NCI-H460 (cell line): ENCODE data around the gene LIX1L. TPM values are rescaled to one million over a fixed set of nuclear protein-coding genes. Genes with fewer than 3 reads are reported as not detected.
A peak's percentile ranks its signal among the peaks of the same experiment; 100 is the strongest.

Source experiments
- DNase-seq: peaks from one replicate; pipeline ENCODE4 v3.0.0-alpha.2; 2016; ENCODE audit warnings: low read depth; ENCODE audit errors: extremely low read depth
- total RNA-seq: library from RNA; depleted of rRNA; stranded (reverse); fragments of >200 nt; shearing (Covaris generic); gene quantifications from 2 replicates; pipeline ENCODE4 v1.2.3, GENCODE V29; 2014; rRNA removed

The LIX1L gene
- total RNA-seq, 1 experiment from 2014 or later, result 51.0 TPM

- no peak for DNase-seq
Measured at GRCh38 chr1:145901312-145902021, 56.4 kb downstream of the LIX1L start.

DNA sequence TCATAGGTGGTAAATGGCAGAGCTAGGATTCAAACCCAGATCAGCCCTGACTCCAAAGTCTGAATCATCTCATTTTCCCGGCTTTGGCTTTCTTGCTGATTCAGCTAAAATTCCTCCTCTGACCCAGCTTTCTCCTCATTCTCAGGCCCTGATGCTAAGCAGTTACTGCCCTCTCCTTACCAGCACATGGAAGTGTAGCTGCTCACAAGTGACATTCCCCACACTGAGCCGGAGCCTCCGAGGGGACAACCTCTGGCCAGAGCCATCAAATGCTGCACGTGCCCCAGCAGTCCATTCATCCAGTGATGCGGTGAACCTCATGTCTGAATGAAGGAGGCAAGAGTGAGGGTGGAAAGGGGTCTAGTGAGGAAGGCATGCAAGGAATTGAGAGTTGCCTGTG, 59.1 kb downstream of the LIX1L start:
- no peak for DNase-seq

- no peak for DNase-seq
Measured at GRCh38 chr1:145897969-145898368, 59.8 kb downstream of the LIX1L start.

- no peak for DNase-seq
Measured at GRCh38 chr1:145895471-145895870, 62.3 kb downstream of the LIX1L start.

DNA sequence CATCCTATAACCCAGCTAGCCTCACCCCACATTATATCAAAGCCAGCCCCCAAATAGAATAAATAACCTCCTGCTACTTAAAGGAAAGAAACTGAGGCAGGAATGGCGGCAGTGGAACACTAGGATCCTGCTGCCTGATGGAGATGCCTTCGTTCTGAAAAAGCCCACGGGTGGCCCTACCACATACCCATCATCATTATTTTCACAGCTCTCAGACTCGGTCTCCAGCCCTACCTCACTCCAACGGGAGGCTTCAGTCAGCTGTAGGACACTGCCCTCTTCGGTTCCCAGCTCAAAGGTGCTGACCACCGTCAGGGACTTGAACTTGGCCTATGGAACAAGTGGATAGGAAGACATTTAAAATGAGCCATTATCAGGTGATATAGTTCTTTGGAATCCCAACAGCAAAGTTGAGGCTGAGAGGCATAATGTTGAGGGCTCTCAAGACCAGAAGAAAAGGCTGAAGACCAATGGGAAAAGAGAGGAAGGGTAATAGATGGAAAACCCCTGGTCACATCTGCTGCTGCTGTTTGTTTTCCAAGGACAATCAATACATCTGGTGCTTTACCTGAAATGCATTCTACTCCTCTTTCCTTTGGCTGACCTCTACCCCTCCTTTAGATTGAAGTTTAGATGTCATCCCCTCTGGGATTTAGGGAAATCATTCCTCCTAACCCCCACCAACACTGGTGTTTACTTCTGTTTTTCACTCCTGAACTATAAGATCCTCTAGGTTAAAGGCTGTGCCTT, 64.3 kb downstream of the LIX1L start:
- DNase-seq, result no peak

GRCh38 chr1:145892486-145893087, 65.2 kb downstream of the LIX1L start:
- no peak for DNase-seq

- peak; percentile 95 for DNase-seq
Measured at GRCh38 chr1:145891587-145892485, 66.0 kb downstream of the LIX1L start.

GRCh38 chr1:145891143-145891542, 66.7 kb downstream of the LIX1L start:
- DNase-seq, result no peak

GRCh38 chr1:145889722-145890121, 68.1 kb downstream of the LIX1L start:
- no peak for DNase-seq

DNA sequence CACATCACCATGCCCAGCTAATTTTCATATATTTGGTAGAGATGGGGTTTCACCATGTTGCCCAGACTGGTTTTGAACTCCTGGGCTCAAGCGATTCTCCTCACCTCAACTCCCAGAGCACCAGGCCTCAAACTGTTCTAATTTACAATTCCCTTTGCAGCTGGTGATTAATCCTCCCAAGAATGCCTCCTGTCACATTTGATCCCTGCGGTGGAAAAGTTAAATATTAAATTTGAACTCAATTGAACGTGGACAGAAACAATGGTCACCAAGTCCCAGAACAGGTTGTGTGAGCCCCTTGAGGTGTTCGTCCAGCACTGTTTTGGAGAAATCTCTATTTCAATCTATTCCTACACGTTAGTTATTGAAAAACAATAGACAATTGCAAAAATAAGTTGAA, 70.2 kb downstream of the LIX1L start:
- no peak for DNase-seq

- no peak for DNase-seq
Measured at GRCh38 chr1:145886816-145887215, 71.0 kb downstream of the LIX1L start.

- no peak for DNase-seq
Measured at GRCh38 chr1:145886390-145886789, 71.4 kb downstream of the LIX1L start.

- DNase-seq, result peak; percentile 73
Measured at GRCh38 chr1:145885738-145886287, 72.0 kb downstream of the LIX1L start, which contains the start of gene ANKRD35. ANKRD35 (minus strand) TSS chr1:145885866; CDS start chr1:145885758, 108 bp downstream.

DNA sequence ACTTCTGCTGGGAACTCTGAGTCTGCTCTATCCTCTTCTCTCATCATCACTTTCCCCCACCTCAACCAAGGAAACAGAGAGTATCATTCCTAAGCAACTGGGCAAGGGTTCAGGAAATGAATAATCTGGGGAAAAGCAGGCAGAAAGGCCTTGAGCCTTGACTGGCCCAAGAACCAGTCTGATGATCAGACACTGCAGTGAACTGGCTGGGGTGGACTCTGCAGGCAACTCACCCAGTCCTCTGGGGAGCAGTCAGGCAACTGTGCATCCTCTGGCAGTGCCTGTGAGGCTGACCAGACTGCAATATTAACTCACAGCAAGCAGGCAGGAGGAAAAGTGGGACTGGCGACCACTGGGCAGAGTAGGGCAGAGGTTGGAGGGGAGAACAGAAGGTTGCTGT, 73.1 kb downstream of the LIX1L start:
- no peak for DNase-seq

Other genes starting within 250 kb of the LIX1L start
- gene CD160, start 238.5 kb downstream of the LIX1L start, total RNA-seq, result not detected in 2 replicates
- gene RNF115, start 133.9 kb downstream of the LIX1L start, total RNA-seq, result 11.3 and 13.5 TPM in 2 replicates
- gene POLR3C, start 133.8 kb downstream of the LIX1L start, total RNA-seq, result 44.1 and 45.7 TPM in 2 replicates
- 9.3 and 10.7 TPM in 2 replicates for gene NUDT17, start 112.4 kb downstream of the LIX1L start, total RNA-seq
- 18.6 and 19.9 TPM in 2 replicates for gene PIAS3, start 98.9 kb downstream of the LIX1L start, total RNA-seq
- gene ANKRD35, start 72.2 kb downstream of the LIX1L start, total RNA-seq, result not detected in 2 replicates
- 0.42 and 0.72 TPM in 2 replicates for gene ITGA10, start 48.0 kb downstream of the LIX1L start, total RNA-seq
- 26.5 and 29.2 TPM in 2 replicates for gene PEX11B, start 39.3 kb downstream of the LIX1L start, total RNA-seq
- gene RBM8A, start 30.5 kb downstream of the LIX1L start, total RNA-seq, result 265 and 308 TPM in 2 replicates
- 1.2 and 1.6 TPM in 2 replicates for gene ANKRD34A, start 6.6 kb upstream of the LIX1L start, total RNA-seq
- 28.7 and 36.2 TPM in 2 replicates for gene POLR3GL, start 6.7 kb upstream of the LIX1L start, total RNA-seq
- gene TXNIP, start 38.6 kb upstream of the LIX1L start, total RNA-seq, result 611 and 616 TPM in 2 replicates
- not detected in 2 replicates for gene HJV, start 63.7 kb upstream of the LIX1L start, total RNA-seq
- gene NBPF10, start 186.8 kb upstream of the LIX1L start, total RNA-seq, result 0.72 and 0.77 TPM in 2 replicates